IMR-90 (cell line): ENCODE results near the gene FAM240A.

Experiments used
- BHLHE40 ChIP-seq: fragments of 150-350 bp; IDR thresholded peaks from 2 replicates; pipeline ENCODE4 v1.6.1; 2016; ENCODE audit warnings: mild to moderate bottlenecking, low read depth, low read length
- MAFK ChIP-seq: IDR thresholded peaks from 2 replicates; pipeline ENCODE4 v1.6.1; 2012; ENCODE audit warnings: low read depth, low read length, improper control_type of control experiment
- MXI1 ChIP-seq: IDR thresholded peaks from 2 replicates; pipeline ENCODE4 v1.6.1; 2012; ENCODE audit warnings: low read depth, mild to moderate bottlenecking, low read length, moderate library complexity, borderline replicate concordance
- POLR2A ChIP-seq: IDR thresholded peaks from 2 replicates; pipeline ENCODE4 v1.6.1; 2012; ENCODE audit warnings: mild to moderate bottlenecking, low read depth, low read length
- TF ChIP-seq, protein P1 (sequence below): conservative IDR thresholded peaks from 2 replicates; pipeline ENCODE4 v1.5.1; 2012; ENCODE audit warnings: mild to moderate bottlenecking, low read depth, low read length, improper control_type of control experiment

DNA sequence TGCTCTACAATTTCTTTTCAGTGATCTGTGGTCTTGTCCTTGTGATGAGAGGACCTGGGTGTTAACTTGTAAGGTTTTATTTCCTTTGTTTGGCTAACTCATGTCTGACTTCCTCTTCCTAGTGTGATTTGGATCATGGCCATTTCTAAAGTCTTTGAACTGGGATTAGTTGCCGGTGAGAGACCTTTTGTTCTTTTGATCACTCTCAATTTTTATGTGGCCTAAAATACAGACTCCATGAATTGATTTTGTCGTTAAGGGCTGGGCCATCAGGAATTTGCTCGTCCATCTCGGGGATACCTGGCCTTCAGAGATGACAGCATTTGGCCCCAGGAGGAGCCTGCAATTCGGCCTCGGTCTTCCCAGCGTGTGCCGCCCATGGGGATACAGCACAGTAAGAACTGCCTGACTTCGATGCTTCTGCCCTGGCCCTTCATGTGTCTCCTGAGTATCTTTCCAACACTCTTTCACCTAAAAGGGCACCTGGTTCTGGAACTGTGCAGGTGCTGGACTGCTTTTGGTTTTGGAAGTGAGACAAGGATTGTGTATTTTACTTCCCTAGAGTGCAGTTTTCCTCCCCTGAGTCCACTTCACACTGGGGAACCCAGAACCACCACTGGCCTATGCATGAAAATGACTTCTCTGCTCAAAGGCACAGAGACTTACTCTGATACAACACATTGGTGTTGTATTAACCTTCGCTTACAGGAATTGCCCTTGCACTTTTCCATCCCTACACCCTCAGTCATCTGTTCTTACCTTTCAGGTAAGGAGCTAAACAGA lies 33.2 kb upstream of the FAM240A start:
- TF ChIP-seq BHLHE40 (no peak), MXI1 (no peak), POLR2A (no peak), MAFK (no peak)
- TF ChIP-seq, protein P1, sequence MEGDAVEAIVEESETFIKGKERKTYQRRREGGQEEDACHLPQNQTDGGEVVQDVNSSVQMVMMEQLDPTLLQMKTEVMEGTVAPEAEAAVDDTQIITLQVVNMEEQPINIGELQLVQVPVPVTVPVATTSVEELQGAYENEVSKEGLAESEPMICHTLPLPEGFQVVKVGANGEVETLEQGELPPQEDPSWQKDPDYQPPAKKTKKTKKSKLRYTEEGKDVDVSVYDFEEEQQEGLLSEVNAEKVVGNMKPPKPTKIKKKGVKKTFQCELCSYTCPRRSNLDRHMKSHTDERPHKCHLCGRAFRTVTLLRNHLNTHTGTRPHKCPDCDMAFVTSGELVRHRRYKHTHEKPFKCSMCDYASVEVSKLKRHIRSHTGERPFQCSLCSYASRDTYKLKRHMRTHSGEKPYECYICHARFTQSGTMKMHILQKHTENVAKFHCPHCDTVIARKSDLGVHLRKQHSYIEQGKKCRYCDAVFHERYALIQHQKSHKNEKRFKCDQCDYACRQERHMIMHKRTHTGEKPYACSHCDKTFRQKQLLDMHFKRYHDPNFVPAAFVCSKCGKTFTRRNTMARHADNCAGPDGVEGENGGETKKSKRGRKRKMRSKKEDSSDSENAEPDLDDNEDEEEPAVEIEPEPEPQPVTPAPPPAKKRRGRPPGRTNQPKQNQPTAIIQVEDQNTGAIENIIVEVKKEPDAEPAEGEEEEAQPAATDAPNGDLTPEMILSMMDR = no peak
